NOMO-1 treated with dmso at 0.1 percent for 144 hours (cell line): ENCODE data around the gene CYS1.
"Not testable (repeated sequence)": the region's sequence is repeated elsewhere in the genome, so short reads cannot be mapped to it uniquely, and the experiment has no call there.

ENCODE experiments used
- DNase-seq: peaks from one replicate; lab custom pipeline; 2025; ENCODE audit not compliant: unreplicated experiment; lab: John Stamatoyannopoulos, UW

Gene CYS1

DNA sequence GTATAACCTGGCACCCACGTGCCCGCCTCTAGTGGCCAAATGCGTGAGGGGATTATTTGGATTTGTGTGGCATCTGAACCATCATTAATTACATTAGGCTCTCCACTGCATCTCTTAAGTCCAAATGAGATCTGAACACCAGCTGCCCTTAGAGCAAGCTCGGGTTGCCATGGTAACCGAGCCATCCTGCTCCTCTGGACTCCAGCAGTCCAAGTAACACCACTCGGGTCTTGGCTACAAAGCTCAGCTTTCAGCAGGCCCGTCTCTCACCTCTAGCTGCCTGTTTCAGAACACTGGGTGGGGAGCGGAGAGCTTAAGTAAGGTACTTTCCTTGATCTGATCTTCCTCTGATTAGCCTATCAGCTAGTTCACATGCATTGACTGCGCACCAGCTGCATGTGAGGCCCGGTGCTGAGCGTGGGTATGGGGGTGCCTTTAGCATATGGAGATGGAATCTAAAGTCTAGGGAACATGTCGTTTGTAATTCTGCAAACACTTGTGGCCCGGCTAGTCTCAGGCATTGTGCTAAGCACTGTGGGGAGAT is 14.1 kb upstream of the CYS1 start:
- no peak for DNase-seq

DNA sequence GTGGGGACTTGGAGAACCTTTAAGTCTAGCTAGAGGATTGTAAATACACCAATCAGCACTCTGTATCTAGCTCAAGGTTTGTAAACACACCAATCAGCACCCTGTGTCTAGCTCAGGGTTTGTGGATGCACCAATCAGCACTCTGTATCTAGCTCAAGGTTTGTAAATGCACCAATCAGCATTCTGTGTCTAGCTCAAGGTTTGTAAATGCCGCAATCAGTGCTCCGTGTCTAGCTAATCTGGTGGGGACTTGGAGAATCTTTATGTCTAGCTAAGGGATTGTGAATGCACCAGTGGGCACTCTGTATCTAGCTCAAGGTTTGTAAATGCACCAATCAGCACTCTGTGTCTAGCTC is 11.7 kb upstream of the CYS1 start:
- DNase-seq: not testable (repeated sequence)

DNA sequence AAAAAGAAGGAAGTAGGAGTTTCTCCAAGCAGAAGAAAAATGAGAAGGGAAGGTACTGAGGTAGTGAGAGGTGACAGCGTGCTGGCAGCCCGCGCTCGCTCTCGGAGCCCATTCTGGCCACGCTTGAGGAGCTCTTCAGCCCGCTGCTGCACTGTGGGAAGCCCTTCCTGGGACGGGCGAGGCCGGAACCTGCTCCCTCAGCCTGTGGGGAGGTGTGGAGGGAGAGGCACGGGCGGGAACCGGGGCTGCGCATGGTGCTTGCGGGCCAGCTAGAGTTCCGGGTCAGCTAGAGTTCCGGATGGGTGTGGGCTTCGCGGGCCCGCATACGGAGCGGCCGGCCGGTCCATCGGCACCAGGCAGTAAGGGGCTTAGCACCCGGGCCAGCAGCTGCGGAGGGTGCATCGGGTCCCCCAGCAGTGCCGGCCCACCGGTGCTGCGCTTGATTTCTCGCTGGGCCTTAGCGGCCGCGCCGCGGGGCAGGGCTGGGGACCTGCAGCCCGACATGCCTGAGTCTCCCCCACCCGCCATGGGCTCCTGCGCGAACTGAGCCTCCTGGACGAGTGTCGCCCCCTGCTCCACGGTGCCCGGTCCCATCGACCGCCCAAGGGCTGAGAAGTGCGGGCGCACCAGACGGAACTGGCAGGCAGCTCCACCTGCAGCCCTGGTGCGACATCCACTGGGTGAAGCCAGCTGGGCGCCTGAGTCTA is 11.1 kb upstream of the CYS1 start:
- DNase-seq: peak; percentile 35

DNA sequence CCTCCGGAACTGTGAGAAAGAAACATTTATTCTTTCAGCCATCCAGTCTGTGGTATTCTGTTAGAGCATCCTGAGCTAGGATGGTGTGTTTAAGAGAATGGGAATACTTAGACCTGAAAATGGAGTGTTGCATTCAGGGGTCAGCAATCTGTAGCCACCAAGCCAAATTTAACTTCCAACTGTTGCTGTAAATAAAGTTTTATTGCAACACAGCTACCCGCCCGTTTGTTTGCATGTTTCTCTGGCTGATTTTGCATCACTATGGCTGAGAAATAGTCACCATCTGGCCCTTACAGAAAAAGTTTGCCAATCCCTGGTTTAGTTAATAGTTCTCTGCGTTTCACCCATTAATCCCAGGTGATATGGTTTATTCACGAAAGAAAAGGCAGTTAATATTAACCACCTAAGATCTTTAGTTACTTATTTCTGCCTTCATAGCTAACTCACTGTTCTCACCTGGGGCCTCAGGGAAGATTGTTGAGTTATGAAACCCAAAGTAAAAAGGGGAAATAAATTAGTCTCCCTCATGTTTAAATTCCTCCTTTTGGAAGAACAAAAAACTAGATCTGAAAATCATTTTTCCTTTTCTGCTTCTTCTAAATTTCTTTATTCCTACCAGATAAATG is 9.5 kb upstream of the CYS1 start:
- no peak for DNase-seq

DNA sequence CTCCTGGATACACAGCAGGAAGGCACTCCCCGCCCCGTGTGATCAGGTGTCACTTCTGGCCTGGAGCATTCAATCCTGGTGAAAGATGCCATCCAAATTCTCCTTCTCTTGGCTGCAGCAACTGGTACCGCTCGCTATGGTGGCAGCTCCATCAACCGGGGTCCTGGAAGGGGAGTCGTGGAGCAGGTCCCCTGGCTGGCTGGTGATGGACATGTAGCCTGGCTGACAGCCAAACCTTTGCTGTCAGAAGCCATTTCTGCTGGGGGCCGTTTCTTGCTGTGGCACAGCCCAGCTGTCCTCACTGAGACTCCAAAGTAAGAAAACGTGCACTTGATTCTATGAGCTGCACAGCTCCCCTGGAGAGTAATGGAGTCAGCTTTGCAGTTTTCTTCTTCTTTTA is 7.1 kb upstream of the CYS1 start:
- no peak for DNase-seq

DNA sequence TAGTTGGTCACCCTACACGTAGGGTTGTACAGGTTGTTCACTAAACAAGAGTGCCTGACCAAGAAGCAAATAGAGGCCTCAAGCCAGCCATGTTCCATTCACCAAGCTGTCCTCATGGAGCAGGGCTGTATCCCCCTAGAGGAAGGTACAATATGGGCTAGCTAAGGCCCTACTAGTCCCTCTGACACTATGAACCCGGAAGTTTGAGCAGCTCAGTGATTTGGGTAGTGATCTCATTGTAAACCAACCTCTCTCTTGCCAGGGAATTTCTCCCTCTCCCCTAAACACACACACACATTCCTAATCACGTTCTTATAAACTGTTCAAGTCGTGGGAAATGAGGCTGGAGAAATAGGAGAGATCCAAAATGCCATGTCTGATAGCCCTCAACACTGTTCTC is 6.7 kb upstream of the CYS1 start:
- no peak for DNase-seq

DNA sequence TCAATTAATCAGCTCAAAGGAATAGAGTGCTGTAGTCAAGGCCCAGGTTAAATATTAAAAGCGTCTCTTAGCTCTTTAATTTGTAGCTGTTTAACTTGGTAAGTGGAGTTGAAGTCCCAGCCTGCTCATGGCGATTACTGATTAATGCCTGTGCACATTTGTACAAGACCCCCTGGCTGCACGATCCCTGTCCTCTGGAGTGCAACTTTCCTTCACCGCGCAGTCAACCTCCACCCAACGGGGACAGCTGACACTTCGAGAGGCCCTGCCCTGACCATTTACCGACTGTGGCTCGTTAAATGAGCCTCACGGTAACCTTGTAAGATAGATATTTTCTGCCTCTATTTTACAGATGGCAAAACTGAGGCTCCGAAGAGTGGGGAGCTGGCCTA is 5.5 kb upstream of the CYS1 start:
- DNase-seq: no peak

DNA sequence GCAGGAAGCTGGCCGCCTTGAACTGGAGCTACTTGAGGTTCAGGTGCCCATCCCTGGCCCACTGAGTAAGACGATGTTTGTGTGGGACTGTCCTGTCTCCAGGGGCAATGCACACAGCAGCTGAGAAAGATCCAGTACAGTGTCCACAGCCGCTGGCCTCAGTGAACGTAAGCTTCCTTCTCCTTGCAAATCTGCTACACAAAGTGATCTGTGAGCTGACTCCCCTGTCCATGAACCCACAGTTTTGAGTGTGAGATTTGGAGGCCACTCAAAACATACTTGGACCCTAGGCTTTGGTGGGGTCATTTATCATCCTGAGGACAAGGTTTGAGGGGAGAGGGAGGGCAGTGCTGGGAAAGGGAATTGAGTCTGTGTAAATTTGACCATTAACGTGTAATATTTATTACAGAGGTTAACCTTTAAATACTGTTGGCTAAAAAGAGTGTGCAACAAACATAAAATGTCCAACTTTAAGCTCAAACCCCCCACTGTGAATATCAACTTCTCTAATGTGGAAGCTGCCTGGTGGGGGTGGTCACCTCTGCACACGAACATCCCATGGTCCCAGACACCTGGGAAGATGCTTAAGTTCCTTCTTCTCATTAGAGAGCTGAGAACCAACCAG is 4.9 kb upstream of the CYS1 start:
- no peak for DNase-seq

DNA sequence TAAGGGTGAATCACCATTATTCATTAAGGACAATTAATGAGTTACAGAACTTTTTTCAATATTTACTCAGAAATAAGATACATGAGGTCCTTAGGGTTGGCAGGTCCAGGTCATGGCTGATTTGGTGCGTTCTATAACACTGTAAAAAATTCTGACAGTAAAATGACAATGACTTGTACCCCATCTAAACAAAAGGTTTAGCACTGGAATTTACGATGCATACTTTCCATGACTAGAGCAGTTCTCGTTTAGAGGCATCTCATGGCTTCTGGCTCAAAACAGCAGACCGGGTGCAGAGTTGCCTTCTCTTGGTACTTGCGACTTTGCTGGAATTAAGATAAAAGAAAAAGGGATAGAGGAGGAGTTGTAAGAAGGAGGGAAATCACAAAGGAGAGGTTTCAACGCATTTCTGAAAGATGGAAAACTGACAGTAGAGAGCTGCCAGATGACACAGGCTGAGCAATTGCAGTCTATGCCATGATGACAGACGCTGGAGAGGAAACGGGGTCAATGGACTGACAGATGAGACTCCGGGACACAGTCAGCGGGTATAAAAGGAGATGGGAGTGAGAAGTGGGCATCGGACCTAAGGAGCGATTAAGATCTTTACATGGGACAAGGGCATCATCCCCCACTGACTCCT is 4.1 kb upstream of the CYS1 start:
- DNase-seq: no peak

DNA sequence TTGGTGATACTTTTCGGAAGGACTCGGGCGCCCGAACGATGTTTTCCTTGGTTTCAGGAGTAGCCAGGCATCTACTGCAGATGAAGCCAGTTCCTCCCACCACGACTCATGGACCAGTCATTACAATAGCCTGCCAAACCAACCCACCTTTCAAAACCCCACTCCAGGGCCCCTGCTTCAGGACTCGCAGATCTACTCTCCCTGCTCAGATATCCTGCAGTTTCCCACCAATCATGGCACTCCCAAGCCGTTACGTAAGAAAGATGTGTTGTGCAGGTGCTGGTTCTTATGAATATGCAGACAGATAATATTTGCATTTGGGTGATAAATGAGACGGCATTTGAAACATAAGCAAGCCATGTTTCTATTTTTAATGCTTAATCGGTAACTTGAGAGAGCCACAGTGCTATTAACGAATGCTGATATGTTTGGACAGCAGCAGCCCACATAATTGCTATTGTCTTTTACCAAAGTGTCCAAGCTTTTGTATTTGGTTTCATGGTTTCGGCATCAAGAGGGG is 3.5 kb upstream of the CYS1 start:
- DNase-seq: no peak

DNA sequence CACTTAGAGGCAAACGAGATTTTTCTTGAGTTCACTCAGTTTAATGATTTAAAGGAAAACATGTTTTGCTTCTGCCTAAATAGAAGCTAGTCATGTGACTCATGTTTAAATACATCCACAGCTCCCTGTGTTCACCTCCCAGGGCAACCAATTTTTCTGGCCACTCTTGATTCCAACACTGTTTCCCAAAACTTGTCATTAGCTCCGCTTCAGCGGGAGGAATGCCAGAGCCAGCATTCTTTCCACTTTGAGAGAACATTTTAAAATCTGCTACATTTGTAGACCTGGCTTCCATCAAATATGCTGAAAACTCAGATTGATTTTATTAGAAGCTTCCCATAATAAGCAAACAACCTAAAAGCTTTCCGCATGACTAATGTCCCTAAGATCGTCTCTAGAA is 2.8 kb upstream of the CYS1 start:
- no peak for DNase-seq

DNA sequence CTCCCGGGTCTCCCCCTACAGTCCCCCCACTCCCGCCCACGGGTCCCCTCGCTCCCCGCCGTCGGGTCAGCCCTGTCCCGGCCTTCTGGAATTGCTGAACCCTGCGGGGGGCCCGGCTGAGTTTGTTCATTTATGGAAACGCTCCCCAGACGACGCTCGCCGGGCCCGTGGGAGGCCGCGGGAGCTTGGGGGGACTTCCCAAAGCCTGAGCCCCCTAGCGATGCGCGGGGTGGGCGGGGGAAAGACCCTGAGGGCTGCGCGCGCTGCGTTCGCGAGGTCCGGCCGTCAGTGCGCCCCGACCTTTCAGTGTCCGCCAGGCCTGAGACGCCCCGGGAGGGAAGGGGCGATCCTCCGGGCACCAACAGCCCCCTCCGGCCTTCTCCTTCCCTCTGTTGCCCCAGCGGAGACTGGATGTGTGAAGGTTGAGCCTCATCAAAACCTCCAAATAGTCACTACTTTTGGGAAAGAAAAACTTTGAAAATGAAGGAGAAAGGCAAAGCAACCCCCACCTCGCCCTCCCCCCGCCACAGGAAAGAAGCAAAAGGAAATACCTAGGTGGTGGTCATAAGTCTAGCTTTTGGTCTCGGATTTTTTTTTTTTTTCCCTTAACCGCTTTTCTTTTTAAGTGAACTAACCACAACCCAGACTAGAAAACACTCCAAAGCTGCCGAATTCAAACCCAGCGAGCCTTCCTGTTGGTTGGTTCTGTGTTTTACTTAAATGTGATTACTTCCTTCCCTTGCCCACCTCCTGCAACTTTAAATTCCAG is 509 bp upstream of the CYS1 start:
- DNase-seq: no peak

DNA sequence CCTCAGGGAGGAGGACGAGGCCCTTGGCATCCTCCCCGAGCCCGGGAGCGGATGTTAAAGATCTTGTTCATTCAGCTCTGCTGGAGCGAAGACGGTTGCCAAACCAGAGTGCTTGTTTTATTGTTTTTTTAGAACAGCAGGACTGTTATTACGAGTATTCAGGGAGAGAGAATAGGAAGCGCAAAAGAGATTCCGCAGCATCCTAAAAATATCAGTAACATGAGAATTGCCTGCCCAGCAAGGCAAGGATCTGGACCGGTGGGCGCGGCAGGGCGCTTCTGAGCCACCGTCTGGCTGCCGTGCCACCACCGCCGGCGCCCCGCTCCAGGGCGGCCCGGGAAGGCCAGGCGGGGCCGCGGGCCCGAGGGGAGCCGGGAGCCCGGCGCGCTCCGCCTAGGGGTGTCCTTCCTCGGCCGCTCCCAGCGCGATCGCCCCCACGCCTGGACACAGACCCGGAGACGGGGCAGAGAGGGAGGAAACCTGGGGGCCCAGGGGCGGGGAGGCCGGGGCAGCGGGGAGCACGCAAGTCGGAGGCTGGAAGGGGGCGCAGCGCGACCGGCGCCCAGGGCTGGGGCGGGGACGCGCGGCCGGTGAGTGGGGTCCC is 843 bp downstream of the CYS1 start:
- no peak for DNase-seq

DNA sequence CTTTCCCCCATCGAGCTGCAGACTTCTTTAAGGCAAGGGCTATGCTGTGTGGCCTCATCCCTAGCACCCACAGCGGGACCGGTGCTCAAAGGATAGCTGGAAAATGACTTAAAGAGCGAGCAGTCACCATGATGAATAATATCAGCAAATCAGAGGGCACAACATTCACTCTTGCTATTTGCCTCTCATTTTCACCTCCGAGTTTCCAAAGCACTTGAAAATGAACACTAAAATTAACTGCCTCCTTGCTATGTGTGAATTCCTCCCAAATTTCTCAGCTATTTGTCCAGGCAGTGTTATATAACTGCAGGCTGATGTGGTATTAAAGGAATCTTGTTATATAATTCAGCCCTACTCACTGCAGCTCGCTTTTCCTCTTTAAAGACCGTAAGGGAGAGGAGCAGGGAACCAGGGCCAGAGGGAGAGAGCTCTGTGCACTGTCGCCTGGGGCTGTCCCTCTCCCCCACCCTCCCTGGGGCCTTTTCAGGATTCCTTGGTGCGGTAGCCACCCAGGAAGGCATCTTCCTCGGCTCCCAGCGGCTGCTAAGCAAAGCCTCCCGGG is 1.4 kb downstream of the CYS1 start:
- DNase-seq: no peak

DNA sequence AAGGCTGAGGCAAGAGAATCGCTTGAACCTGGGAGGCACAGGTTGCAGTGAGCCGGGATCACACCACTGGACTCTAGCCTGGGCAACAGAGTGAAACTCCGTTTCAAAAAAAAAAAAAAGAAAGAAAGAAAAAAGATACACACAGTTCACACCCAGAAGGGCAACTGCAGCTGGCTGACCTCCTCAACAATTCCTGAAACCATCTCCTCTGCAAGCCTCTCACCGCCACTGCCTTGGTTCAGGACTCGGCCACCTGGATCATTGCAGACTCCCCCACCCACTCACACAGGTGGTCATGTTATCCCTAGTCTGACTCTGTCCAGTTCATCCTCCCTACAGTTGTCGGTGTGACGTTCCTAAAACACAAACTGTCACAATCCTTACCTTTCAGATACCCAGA is 2.2 kb downstream of the CYS1 start:
- no peak for DNase-seq

DNA sequence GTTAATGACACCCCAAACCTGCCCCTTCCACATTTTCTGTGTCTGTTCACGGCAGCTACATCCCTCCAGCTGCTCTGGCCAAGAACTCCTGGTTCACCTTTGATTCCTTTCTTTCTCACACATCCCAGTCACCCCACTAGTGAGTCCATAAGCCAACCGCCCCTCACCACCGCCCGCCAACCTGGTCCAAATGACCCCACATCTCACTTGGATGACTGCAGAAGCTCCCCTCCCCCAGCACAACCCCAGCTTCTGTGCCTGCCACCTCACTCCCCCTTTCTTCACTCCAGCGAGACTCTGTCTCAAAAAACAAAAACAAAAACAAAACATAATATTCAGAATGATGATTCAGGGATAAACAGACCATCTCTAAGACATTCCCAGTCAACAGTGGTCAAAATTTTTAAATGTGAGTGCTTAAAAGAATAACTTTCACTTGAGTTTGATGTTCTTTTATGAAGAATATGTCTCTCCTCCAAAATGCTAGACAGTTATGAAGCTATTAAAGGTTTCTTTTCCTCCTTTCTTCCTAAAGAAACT is 3.2 kb downstream of the CYS1 start:
- DNase-seq: no peak

DNA sequence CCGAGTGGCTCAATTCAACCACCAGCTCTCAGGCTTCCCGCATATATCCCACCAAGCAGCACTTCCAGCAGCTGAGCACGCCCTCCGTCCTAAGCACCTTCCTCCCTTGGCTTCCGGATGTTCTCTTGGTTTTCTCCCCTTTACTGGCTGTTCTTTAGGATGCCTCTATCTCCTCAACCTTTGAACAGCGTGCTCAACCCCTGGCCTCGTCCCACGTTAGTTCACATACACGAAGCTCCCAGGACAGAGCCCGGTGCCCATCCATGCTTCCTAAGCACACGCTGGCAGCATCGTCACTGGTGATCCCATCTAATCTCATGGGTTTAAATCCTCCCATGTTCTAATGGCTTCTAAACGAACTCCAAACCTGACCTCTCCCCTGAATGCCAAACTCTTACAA is 3.7 kb downstream of the CYS1 start:
- no peak for DNase-seq

DNA sequence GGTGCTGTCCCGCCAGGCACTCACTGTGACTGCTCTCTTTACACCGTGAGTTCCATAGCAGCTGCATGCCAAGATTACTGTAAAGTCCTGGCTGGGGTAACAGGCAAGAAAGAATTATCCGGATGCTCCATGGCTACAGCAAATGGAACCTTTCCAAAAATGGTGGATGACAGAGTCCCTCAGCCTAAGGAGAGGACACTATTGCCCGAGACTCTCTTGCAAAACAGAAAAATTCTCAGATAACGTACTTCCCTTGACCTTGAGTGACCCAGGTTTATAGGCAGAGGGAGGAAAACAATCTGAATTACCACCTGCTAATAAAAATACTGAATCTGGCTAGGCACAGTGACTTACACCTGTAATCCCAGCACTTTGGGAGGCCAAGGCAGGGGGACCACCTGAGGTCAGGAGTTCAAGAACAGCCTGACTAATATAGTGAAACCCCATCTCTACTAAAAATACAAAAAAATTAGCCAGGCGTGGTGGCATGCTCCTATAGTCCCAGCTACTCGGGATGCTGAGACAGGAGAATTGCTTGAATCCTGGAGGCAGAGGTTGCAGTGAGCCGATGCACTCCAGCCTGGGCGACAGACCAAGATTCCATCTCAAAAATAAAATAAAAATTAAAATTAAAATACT is 4.5 kb downstream of the CYS1 start:
- DNase-seq: no peak

DNA sequence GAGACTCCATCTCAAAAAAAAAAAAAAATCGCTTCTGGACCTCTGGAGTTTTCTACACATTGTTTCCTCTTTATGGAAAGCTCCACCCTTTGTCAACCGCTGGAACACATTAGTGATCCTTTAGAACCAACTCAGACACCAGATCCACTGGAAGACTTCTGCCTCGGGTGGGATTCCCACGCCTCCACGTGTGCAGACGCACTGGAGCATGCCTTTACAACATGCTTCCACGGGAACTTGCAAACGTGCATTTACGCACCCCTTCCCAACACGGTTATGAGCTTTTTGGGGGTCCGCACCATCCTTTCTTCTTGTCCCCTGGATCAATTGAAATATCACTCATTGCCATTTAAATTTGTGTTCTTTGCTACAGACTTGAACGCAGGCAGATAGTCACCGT is 5.1 kb downstream of the CYS1 start:
- no peak for DNase-seq

DNA sequence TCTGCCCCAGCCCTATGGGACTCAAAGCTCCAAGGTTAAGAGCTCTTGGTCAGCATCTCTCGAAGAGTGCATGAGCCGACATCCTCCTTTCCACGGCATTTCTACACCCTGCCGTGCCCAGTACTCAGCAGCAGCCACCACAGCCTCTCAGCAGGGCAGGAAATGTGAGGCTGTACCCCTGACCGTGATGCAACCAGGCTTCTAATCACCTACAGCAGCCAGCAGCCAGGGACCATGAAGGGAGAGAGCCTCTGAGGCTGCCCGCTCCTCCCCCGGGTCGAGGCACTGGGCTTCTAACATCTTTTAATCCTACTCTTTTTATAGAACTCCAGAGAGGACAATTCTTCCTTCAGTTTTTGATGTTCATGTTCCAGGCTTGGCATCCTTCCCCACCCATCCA is 6.5 kb downstream of the CYS1 start:
- no peak for DNase-seq
